Glutamatergic neuron (in vitro differentiated cells): Measurements from ENCODE around the gene KHSRP. TPM values are rescaled to one million over a fixed set of nuclear protein-coding genes. Genes with fewer than 3 reads are reported as not detected.
"Not testable (repeated sequence)": the region's sequence is repeated elsewhere in the genome, so short reads cannot be mapped to it uniquely, and the experiment has no call there.

Experiments
- DNase-seq: peaks from one replicate; pipeline ENCODE4 v3.0.0; 2022
- H3K27ac Mint-ChIP-seq: one replicate; pipeline ENCODE4 v1.8.0; 2020; ENCODE audit warnings: mild to moderate bottlenecking, mixed read lengths, inconsistent platforms; ENCODE audit not compliant: unreplicated experiment
- H3K27me3 Mint-ChIP-seq: one replicate; pipeline ENCODE4 v1.8.0; 2020; ENCODE audit warnings: mild to moderate bottlenecking, moderate library complexity, mixed read lengths, inconsistent platforms; ENCODE audit not compliant: unreplicated experiment
- H3K36me3 Mint-ChIP-seq: one replicate; pipeline ENCODE4 v1.8.0; 2020; ENCODE audit warnings: mild to moderate bottlenecking, mixed read lengths, inconsistent platforms; ENCODE audit not compliant: unreplicated experiment
- H3K4me1 Mint-ChIP-seq: one replicate; pipeline ENCODE4 v1.8.0; 2020; ENCODE audit warnings: mild to moderate bottlenecking, low read depth, mixed read lengths, inconsistent platforms; ENCODE audit not compliant: unreplicated experiment
- H3K4me3 Mint-ChIP-seq: one replicate; pipeline ENCODE4 v1.8.0; 2020; ENCODE audit warnings: mild to moderate bottlenecking, mixed read lengths, inconsistent platforms; ENCODE audit not compliant: unreplicated experiment
- H3K9me3 Mint-ChIP-seq: one replicate; pipeline ENCODE4 v1.8.0; 2020; ENCODE audit warnings: mild to moderate bottlenecking, moderate library complexity, mixed read lengths, inconsistent platforms; ENCODE audit not compliant: unreplicated experiment
- total RNA-seq: library from RNA; stranded (reverse); fragmentation: NEBNext Ultra II Directional; extraction: Animal tissue kit (Norgen Biotek cat#: 25700); gene quantifications from one replicate; pipeline ENCODE4 v1.2.1, GENCODE V29; 2021; ENCODE audit not compliant: unreplicated experiment
- TF ChIP-seq, protein P1 (sequence below): fragments of 200-600 bp; sonication (generic); IDR thresholded peaks from one replicate; pipeline ENCODE4 v1.5.0; 2021; ENCODE audit not compliant: partially characterized antibody, unreplicated experiment

The KHSRP gene
- total RNA-seq, 1 donor from 2014 or later: 318 TPM

DNA sequence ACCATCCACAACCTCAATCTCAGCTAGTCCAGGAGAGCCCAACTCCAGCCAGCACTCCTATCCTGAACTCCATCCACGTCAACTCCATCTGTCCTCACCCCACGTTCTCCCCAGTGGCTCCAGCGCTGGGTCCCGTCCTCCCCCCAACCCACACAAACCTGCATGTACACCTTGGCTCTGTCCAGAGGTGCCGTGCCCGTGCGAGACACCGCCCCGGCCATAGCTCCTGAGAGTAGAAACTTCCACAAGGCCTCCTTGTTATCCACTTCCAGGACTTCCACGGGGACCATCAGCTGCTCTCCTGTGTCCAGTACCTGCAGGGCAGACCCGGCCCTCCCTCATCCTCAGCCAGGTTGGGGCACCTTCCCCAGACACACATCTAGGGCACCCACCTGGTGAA is 7.3 kb upstream of the KHSRP start:
- no peak overlapping the region for H3K4me3 Mint-ChIP-seq
- DNase-seq: no peak
- H3K9me3 Mint-ChIP-seq: peaks cover 5% of the 10 kb centered on the region
- peaks cover 2% of the 10 kb centered on the region for H3K27me3 Mint-ChIP-seq
- no peaks in the 10 kb centered on the region for H3K4me1 Mint-ChIP-seq
- no peaks in the 10 kb centered on the region for H3K36me3 Mint-ChIP-seq
- TF ChIP-seq, protein P1, sequence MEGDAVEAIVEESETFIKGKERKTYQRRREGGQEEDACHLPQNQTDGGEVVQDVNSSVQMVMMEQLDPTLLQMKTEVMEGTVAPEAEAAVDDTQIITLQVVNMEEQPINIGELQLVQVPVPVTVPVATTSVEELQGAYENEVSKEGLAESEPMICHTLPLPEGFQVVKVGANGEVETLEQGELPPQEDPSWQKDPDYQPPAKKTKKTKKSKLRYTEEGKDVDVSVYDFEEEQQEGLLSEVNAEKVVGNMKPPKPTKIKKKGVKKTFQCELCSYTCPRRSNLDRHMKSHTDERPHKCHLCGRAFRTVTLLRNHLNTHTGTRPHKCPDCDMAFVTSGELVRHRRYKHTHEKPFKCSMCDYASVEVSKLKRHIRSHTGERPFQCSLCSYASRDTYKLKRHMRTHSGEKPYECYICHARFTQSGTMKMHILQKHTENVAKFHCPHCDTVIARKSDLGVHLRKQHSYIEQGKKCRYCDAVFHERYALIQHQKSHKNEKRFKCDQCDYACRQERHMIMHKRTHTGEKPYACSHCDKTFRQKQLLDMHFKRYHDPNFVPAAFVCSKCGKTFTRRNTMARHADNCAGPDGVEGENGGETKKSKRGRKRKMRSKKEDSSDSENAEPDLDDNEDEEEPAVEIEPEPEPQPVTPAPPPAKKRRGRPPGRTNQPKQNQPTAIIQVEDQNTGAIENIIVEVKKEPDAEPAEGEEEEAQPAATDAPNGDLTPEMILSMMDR: no peak
- no peak overlapping the region for H3K27ac Mint-ChIP-seq

DNA sequence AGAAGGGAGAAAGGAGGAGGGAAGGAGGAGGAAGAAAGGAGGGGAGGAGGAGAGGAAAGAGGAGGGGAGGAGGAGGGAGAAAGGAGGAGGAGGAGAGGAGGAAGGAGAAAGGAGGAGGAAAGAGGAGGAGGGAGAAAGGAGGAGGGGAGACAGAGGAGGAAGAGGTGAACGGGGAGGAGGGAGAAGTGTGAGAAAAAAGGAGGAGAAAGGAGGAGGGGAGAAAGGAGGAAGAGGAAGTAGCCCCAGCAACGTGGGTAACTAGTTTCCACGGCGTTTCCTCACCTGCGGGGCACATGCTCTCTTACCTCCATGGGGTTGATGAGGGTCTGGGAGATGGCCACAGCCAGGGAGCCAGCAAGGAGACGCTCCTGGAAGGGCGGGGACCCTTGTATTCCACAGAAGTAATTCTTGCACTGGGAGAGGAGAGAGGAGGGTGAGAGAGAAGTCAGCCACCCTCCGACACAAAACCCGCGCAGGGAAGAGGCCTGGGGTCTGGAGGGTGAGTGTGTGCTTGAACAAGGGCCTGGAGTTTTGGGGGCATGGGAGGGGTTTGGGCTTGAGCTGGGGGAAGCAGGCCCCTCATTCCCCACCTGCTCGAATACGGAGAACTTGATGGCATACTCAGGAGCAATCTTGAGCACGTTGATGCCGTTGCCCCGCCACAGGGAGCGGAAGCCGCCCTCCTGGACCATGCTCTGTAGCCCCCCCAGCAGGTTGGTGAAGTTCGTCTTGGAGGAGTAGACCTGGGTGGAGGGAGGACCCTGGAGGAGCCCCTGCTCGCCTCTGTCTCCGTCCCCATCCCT is 5.0 kb upstream of the KHSRP start:
- Mint-ChIP-seq H3K27ac (no peak overlapping the region), H3K36me3 (no peaks in the 10 kb centered on the region), H3K4me1 (peaks cover 4% of the 10 kb centered on the region), H3K9me3 (peaks cover 11% of the 10 kb centered on the region), H3K4me3 (no peak overlapping the region), H3K27me3 (peaks cover 13% of the 10 kb centered on the region)
- TF ChIP-seq, protein P1: no peak
- DNase-seq: no peak

DNA sequence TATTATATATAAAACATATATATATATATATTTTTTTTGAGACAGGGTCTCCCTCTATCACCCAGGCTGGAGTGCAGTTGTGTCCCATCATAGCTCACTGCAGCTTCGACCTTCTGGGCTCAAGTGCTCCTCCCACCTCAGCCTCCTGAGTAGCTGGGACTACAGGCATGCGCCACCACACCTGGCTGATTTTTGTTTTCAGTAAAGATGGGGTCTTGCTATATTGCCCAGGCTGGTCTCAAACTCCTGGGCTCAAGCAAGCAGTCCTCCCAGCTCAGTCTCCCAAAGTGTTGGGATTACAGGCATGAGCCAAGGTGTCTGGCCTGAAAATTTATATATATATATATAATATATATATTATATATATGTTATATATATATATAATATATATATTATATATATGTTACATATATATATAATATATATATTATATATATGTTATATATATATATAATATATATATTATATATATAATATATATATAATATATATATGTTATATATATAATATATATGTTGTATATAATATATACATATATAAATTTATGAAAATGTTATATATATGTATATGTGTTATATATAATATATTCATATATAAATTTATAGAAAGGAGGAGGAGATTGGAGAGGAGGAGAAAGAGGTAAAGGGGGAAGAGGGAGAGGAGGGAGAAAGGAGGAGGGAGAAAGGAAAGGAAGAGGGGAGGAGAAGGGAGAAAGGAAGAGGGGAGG is 4.2 kb upstream of the KHSRP start:
- not testable (repeated sequence) for H3K36me3 Mint-ChIP-seq, H3K4me1 Mint-ChIP-seq, DNase-seq, H3K4me3 Mint-ChIP-seq, H3K27ac Mint-ChIP-seq
- peaks cover 13% of the 10 kb centered on the region for H3K27me3 Mint-ChIP-seq
- H3K9me3 Mint-ChIP-seq: peaks cover 11% of the 10 kb centered on the region

DNA sequence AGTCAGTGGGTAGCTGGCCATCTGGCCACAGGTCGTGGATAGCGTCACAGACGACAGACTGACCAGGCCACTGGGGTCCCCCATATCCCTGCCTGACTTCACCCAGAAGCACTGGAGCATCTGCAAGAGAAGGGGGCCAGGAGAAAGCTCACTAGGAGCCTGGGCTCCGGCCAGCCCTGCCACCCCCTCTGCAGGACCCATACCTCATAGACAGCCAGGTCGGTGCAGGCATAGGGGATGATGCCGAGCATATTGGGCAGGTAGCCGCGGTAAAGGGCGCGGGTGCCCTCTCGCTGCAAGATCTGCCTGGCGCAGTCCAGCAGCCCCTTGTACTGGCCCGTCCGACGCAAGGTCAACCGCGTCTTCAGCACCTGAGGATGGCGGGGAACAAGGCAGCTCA is 2.5 kb upstream of the KHSRP start:
- no peaks in the 10 kb centered on the region for H3K36me3 Mint-ChIP-seq
- H3K27me3 Mint-ChIP-seq: peaks cover 13% of the 10 kb centered on the region
- H3K4me1 Mint-ChIP-seq: peaks cover 15% of the 10 kb centered on the region
- H3K4me3 Mint-ChIP-seq: no peak overlapping the region
- H3K9me3 Mint-ChIP-seq: peaks cover 13% of the 10 kb centered on the region
- no peak overlapping the region for H3K27ac Mint-ChIP-seq
- TF ChIP-seq, protein P1: no peak
- DNase-seq: no peak

DNA sequence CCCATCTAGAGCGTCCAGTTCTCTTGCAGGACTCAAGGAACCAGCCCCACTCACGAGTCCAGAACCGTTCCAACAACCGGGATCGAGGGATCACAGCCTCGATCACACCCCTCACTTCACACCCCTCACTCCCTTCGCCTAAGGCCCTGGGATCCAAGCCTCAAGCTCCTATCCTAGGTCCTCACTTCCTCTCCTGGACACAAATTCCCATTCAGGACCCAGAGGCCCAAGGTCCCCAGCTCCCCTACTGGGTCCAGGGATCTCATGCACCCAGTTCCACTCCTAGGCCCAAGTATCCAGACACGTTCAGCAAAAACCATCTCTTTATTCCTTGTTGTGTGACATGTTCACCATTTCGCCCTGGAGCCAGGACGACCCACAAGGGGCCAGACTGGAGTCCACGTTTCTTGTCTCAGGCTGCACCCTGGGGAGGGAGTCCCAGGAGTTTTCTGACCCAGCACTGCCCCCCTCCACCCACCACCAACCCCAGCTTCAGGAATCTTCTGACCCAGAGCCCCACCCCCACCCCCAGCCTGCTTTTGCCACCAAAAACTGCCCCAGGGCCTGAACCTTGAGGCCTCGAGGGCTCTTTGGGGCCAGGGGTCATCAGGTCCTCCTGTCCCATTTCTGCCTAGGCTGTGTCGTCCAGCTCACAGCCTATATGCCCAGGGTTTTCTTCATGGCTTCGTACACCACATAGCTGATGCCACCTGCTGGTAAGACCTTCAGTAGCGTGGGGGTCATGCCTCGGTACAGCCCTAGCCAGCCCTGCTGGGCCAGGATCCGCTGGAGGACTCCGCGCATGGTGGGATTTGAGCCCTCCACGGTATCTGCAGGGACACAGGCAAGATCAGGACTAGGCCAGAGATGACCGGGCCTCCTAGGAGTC is 1.4 kb upstream of the KHSRP start:
- no peaks in the 10 kb centered on the region for H3K36me3 Mint-ChIP-seq
- H3K27me3 Mint-ChIP-seq: peaks cover 11% of the 10 kb centered on the region
- H3K4me3 Mint-ChIP-seq: no peak overlapping the region
- peaks cover 17% of the 10 kb centered on the region for H3K4me1 Mint-ChIP-seq
- DNase-seq: no peak
- TF ChIP-seq, protein P1: no peak
- H3K9me3 Mint-ChIP-seq: peaks cover 12% of the 10 kb centered on the region
- peak overlapping the region; percentile 90 for H3K27ac Mint-ChIP-seq
